Keratinocyte (primary cell): ENCODE measurements around the gene OR7A10. TPM values are rescaled to one million over a fixed set of nuclear protein-coding genes. Genes with fewer than 3 reads are reported as not detected.

ENCODE experiments used
- DNase-seq: peaks from one replicate; pipeline ENCODE4 v3.0.0-alpha.2; 2011; ENCODE audit warnings: low read depth, missing footprints, low spot score
- FAIRE-seq: peaks from 2 replicates; lab custom pipeline; 2011; peaks lifted over from hg19 to GRCh38; lab: Jason Lieb, UNC
- H2AFZ ChIP-seq: 2 replicates; pipeline ENCODE4 v1.6.0; 2012; ENCODE audit warnings: low read length, control low read depth, inconsistent platforms; ENCODE audit not compliant: control insufficient read depth
- H3K27ac ChIP-seq: 2 replicates; pipeline ENCODE4 v1.5.1; 2011; ENCODE audit warnings: low read length; ENCODE audit not compliant: control insufficient read depth, insufficient read depth
- H3K27me3 ChIP-seq: 3 replicates; pipeline ENCODE4 v1.6.0; 2011; ENCODE audit warnings: low read length; ENCODE audit not compliant: control insufficient read depth, insufficient read depth; ENCODE audit errors: extremely low read depth
- H3K36me3 ChIP-seq, 2 experiments: 2 replicates in 1 of 2; 3 replicates in 1 of 2; pipeline ENCODE4 v1.5.1; 2011; ENCODE audit warnings: low read length in 2 of 2, mild to moderate bottlenecking in 1 of 2; ENCODE audit not compliant: control insufficient read depth in 2 of 2, insufficient read depth in 2 of 2; ENCODE audit errors: extremely low read depth in 1 of 2
- H3K4me1 ChIP-seq: 3 replicates; pipeline ENCODE4 v1.5.1; 2011; ENCODE audit warnings: low read length; ENCODE audit not compliant: control insufficient read depth, insufficient read depth; ENCODE audit errors: extremely low read depth
- H3K4me2 ChIP-seq: 3 replicates; pipeline ENCODE4 v1.6.0; 2011; ENCODE audit warnings: low read depth, low read length; ENCODE audit not compliant: control insufficient read depth, insufficient read depth; ENCODE audit errors: extremely low read depth
- H3K4me3 ChIP-seq, 3 experiments: fragments of 200-600 bp in 1 of 3; sonication (generic) in 1 of 3; 2 replicates in 2 of 3; 3 replicates in 1 of 3; pipeline ENCODE4 v1.5.1; 2011 to 2016; ENCODE audit warnings: low read length in 3 of 3, mild to moderate bottlenecking in 3 of 3, control low read depth in 2 of 3, inconsistent platforms in 1 of 3, low read depth in 1 of 3, mixed read lengths in 1 of 3, mixed run types in 1 of 3, moderate library complexity in 1 of 3; ENCODE audit not compliant: control insufficient read depth in 2 of 3, insufficient read depth in 2 of 3; ENCODE audit errors: extremely low read depth in 1 of 3
- H3K79me2 ChIP-seq: 2 replicates; pipeline ENCODE4 v1.6.0; 2012; ENCODE audit warnings: low read length; ENCODE audit not compliant: control insufficient read depth, insufficient read depth
- H3K9ac ChIP-seq: 3 replicates; pipeline ENCODE4 v1.6.0; 2011; ENCODE audit warnings: low read length; ENCODE audit not compliant: control insufficient read depth, insufficient read depth; ENCODE audit errors: extremely low read depth
- H3K9me1 ChIP-seq: 3 replicates; pipeline ENCODE4 v1.6.0; 2011; ENCODE audit warnings: low read length; ENCODE audit not compliant: control insufficient read depth, insufficient read depth; ENCODE audit errors: extremely low read depth
- H3K9me3 ChIP-seq: 2 replicates; pipeline ENCODE4 v1.5.1; 2012; ENCODE audit warnings: low read depth, low read length; ENCODE audit not compliant: control insufficient read depth
- H4K20me1 ChIP-seq: 3 replicates; pipeline ENCODE4 v1.6.0; 2011; ENCODE audit warnings: low read length; ENCODE audit not compliant: control insufficient read depth, insufficient read depth; ENCODE audit errors: extremely low read depth
- EZH2 ChIP-seq: IDR thresholded peaks from one replicate; pipeline ENCODE4 v1.6.1; 2012; ENCODE audit warnings: inconsistent platforms, mild to moderate bottlenecking, low read length, moderate library complexity
- dilution Hi-C: fragments of 300-500 bp; cut with MboI; formaldehyde crosslinking; loops from one replicate; pipeline ENCODE4 v1.7.0; 2020; ENCODE audit warnings: low sequenced_read_pairs; ENCODE audit not compliant: extremely low pct_ligation_motif_present
- polyA minus RNA-seq, 3 experiments: library from RNA; depleted of rRNA, polyadenylated mRNA; stranded (reverse); fragments of >200 nt; gene quantifications; 1 replicate in 1 of 3; 2 replicates in 1 of 3; 3 replicates in 1 of 3; pipeline ENCODE4 v1.2.3, GENCODE V29; 2011
- polyA plus RNA-seq, 5 experiments: library from polyadenylated mRNA; depleted of rRNA in 3 of 5; stranded (reverse) in 3 of 5; stranded (forward) in 1 of 5; unstranded in 1 of 5; fragments of >200 nt; gene quantifications; 1 replicate in 1 of 5; 2 replicates in 3 of 5; 3 replicates in 1 of 5; pipeline versions ENCODE4 v1.2.1 to v1.2.3, GENCODE V29; 2011 to 2012; ENCODE audit warnings: missing spikeins in 2 of 5, low read depth in 1 of 5, low replicate concordance in 1 of 5
- TF ChIP-seq, protein P1 (sequence below), 3 experiments: IDR thresholded peaks in 1 of 3; conservative IDR thresholded peaks in 1 of 3; optimal IDR thresholded peaks in 1 of 3; 2 replicates in 2 of 3; 3 replicates in 1 of 3; pipeline versions ENCODE3 to v1.5.1; 2011; ENCODE audit warnings: low read length in 3 of 3, mild to moderate bottlenecking in 3 of 3, moderate library complexity in 2 of 3, control low read depth in 1 of 3, inconsistent platforms in 1 of 3; ENCODE audit not compliant: insufficient read depth in 2 of 3; ENCODE audit errors: extremely low read depth in 1 of 3

Gene OR7A10
- polyA plus RNA-seq = not detected in 3 replicates
- not detected for polyA plus RNA-seq (2011; ENCODE audit: low read depth)
- polyA plus RNA-seq (2011; cell fraction: cytosol; rRNA removed) = not detected in 2 replicates
- polyA plus RNA-seq (2011; cell fraction: nucleus; rRNA removed) = not detected in 2 replicates
- not detected in 2 replicates for polyA plus RNA-seq (2012; ENCODE audit: low replicate concordance)
- not detected in 3 replicates for polyA minus RNA-seq
- polyA minus RNA-seq (2011; cell fraction: cytosol; rRNA and poly(A)+ RNA removed) = not detected
- polyA minus RNA-seq (2011; cell fraction: nucleus; rRNA and poly(A)+ RNA removed) = not detected in 2 replicates

DNA sequence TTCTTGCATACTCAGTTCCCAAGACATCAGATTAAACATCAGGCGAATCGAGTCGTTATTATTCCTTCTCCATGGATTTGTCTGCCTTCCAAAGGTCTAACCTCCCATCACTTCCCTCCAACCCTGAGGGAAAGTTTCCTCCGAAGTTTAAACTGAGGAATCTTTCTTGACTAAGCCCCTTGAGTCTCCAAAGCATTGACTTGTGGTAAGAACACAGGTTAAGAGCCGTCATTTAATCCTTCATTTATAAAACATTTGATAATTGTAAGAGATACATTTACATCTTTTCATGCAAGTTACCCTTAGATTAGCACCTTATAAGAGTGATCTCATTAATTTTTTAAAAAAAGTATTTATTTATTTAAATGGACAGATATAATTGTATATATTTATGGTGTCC, at the start of gene OR7A10:
TSS of gene OR7A10 (minus strand) at position 101 of the 400 bp plus-strand sequence. CDS start 7,045 bp downstream, outside the sequence.
- FAIRE-seq (no peak), DNase-seq (no peak)
- Histone ChIP-seq H3K27me3 (no peaks in the 10 kb centered on the region), H4K20me1 (no peaks in the 10 kb centered on the region), H3K27ac (no peak within 1 kb of the TSS), H2AFZ (no peak within 1 kb of the TSS), H3K9me3 (no peaks in the 10 kb centered on the region), H3K4me1 (no peaks in the 10 kb centered on the region), H3K9me1 (no peaks in the 10 kb centered on the region), H3K4me2 (no peak within 1 kb of the TSS), H3K9ac (no peak within 1 kb of the TSS), H3K36me3 (no peaks in the 10 kb centered on the region), H3K79me2 (no peaks in the 10 kb centered on the region), H3K4me3 (no peak within 1 kb of the TSS)
- no peak for TF ChIP-seq EZH2
- dilution Hi-C loops = no loop called here

DNA sequence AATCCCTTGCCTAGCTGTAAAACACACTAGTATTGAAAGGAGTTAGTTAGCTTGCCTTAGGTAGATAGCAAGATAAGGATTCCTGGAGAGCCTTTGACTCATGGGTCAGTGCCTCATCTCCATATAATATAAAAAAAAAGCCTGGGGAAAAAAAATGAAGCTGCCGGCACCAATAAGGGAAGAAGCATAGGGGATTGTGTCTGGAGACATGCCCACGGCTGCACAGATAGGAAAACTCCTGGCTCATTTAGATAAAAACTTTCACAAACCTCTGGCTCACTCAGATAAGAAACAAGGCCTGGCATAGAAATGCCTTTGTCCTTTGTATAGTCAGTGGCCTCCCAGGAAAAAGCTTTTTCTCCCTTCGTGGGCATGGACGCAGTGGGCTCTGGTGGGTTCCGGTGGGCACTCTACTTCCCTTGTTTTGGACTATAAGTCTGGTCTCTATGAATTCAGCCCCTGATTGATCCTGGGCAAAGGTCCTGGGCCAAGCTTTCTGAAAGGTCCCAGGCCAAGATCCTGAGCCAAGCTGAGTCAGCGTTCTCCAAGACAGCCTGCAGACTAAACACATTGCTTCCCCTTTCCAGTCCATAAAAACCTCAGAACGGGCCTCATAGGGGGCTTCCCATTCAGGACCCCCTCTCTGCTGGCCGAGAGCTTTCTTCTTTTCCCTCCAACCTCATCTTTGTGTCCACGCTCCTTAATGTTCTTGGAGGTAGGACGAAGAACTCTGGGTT, 42.1 kb upstream of the OR7A10 start:
- H3K27me3 ChIP-seq = no peaks in the 10 kb centered on the region
- TF ChIP-seq EZH2 = no peak
- TF ChIP-seq, protein P1, sequence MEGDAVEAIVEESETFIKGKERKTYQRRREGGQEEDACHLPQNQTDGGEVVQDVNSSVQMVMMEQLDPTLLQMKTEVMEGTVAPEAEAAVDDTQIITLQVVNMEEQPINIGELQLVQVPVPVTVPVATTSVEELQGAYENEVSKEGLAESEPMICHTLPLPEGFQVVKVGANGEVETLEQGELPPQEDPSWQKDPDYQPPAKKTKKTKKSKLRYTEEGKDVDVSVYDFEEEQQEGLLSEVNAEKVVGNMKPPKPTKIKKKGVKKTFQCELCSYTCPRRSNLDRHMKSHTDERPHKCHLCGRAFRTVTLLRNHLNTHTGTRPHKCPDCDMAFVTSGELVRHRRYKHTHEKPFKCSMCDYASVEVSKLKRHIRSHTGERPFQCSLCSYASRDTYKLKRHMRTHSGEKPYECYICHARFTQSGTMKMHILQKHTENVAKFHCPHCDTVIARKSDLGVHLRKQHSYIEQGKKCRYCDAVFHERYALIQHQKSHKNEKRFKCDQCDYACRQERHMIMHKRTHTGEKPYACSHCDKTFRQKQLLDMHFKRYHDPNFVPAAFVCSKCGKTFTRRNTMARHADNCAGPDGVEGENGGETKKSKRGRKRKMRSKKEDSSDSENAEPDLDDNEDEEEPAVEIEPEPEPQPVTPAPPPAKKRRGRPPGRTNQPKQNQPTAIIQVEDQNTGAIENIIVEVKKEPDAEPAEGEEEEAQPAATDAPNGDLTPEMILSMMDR (optimal IDR thresholded peaks at IDR 0.05 in 1 of 3, IDR thresholded peaks at IDR 0.05 in 1 of 3, conservative IDR thresholded peaks at IDR 0.05 in 1 of 3; ENCODE audit: extremely low read depth in 1 of 3, insufficient read depth in 2 of 3, low read length in 3 of 3) = no peak
- H3K9me1 ChIP-seq = no peaks in the 10 kb centered on the region
- no peaks in the 10 kb centered on the region for H4K20me1 ChIP-seq
- no peak overlapping the region for H2AFZ ChIP-seq
- no peak overlapping the region for H3K27ac ChIP-seq
- H3K79me2 ChIP-seq = no peaks in the 10 kb centered on the region
- dilution Hi-C loops = no loop called here
- no peak for DNase-seq
- FAIRE-seq = no peak
- H3K4me2 ChIP-seq = no peak overlapping the region
- H3K4me3 ChIP-seq = no peak overlapping the region
- no peaks in the 10 kb centered on the region for H3K9me3 ChIP-seq
- no peaks in the 10 kb centered on the region for H3K4me1 ChIP-seq
- H3K36me3 ChIP-seq = no peaks in the 10 kb centered on the region
- no peak overlapping the region for H3K9ac ChIP-seq
